ENCODE measurements around the gene RBM17.
"Not testable (repeated sequence)": the region's sequence is repeated elsewhere in the genome, so short reads cannot be mapped to it uniquely, and the experiment has no call there.

RBM17 gene

GRCh38 chr10:6088721-6089333, at the start of gene RBM17:
RBM17 (plus strand) TSS chr10:6089034; CDS start chr10:6097066, 8,032 bp downstream.
- no peaks in the 10 kb centered on the region for H3K27me3 ChIP-seq (ENCODE audit: control insufficient read depth, insufficient read depth, low read length)
- H2AFZ ChIP-seq = peak within 1 kb of the TSS; percentile 55
- H3K27ac ChIP-seq = peak within 1 kb of the TSS; percentile 12
- H3K36me3 ChIP-seq (ENCODE audit: control insufficient read depth, insufficient read depth, low read length) = no peaks in the 10 kb centered on the region
- H3K9me3 ChIP-seq (ENCODE audit: control insufficient read depth, low read length) = no peaks in the 10 kb centered on the region
- H3K9ac ChIP-seq = peak within 1 kb of the TSS; percentile 16
- H3K79me2 ChIP-seq = peaks cover 21% of the 10 kb centered on the region
- peak within 1 kb of the TSS; percentile 95 for H3K4me2 ChIP-seq (ENCODE audit: low read length)
- peak; percentile 100 for TF ChIP-seq CTCF (IDR thresholded peaks at IDR 0.05)
- H3K4me1 ChIP-seq = peaks cover 4% of the 10 kb centered on the region
- H3K4me3 ChIP-seq (ENCODE audit: low read depth, low read length) = peak within 1 kb of the TSS; percentile 85

GRCh38 chr10:6039711-6040110, 49.1 kb upstream of the RBM17 start:
- Histone ChIP-seq H3K36me3 (ENCODE audit: control insufficient read depth, insufficient read depth, low read length) (no peaks in the 10 kb centered on the region), H2AFZ (no peak overlapping the region)
- TF ChIP-seq CTCF (IDR thresholded peaks at IDR 0.05) = no peak

GRCh38 chr10:6040205-6040604, 48.6 kb upstream of the RBM17 start:
- no peak overlapping the region for H3K27ac ChIP-seq
- no peak overlapping the region for H2AFZ ChIP-seq
- H3K4me3 ChIP-seq (ENCODE audit: low read depth, low read length) = no peak overlapping the region
- no peaks in the 10 kb centered on the region for H3K4me1 ChIP-seq
- TF ChIP-seq CTCF (IDR thresholded peaks at IDR 0.05) = no peak
- H3K9me3 ChIP-seq (ENCODE audit: control insufficient read depth, low read length) = no peaks in the 10 kb centered on the region
- H3K27me3 ChIP-seq (ENCODE audit: control insufficient read depth, insufficient read depth, low read length) = no peaks in the 10 kb centered on the region
- H3K9ac ChIP-seq = no peak overlapping the region
- no peak overlapping the region for H3K4me2 ChIP-seq (ENCODE audit: low read length)
- H3K79me2 ChIP-seq = no peaks in the 10 kb centered on the region
- no peaks in the 10 kb centered on the region for H3K36me3 ChIP-seq (ENCODE audit: control insufficient read depth, insufficient read depth, low read length)

More at GRCh38 chr10:6039711-6040110, 49.1 kb upstream of the RBM17 start:
- Histone ChIP-seq H3K9ac (no peak overlapping the region), H3K27me3 (ENCODE audit: control insufficient read depth, insufficient read depth, low read length) (no peaks in the 10 kb centered on the region), H3K27ac (no peak overlapping the region), H3K4me1 (no peaks in the 10 kb centered on the region), H3K9me3 (ENCODE audit: control insufficient read depth, low read length) (no peaks in the 10 kb centered on the region), H3K4me2 (ENCODE audit: low read length) (no peak overlapping the region), H3K79me2 (no peaks in the 10 kb centered on the region), H3K4me3 (ENCODE audit: low read depth, low read length) (no peak overlapping the region)

- not testable (repeated sequence) for H3K27ac ChIP-seq; H3K9ac ChIP-seq; H2AFZ ChIP-seq; H3K79me2 ChIP-seq; H3K36me3 ChIP-seq (ENCODE audit: control insufficient read depth, insufficient read depth, low read length); H3K27me3 ChIP-seq (ENCODE audit: control insufficient read depth, insufficient read depth, low read length); H3K4me1 ChIP-seq; H3K4me2 ChIP-seq (ENCODE audit: low read length); H3K4me3 ChIP-seq (ENCODE audit: low read depth, low read length); H3K9me3 ChIP-seq (ENCODE audit: control insufficient read depth, low read length)
Observed at GRCh38 chr10:6043377-6043776, 45.5 kb upstream of the RBM17 start.

- H3K9me3 ChIP-seq (ENCODE audit: control insufficient read depth, low read length) = no peaks in the 10 kb centered on the region
- no peak overlapping the region for H3K4me2 ChIP-seq (ENCODE audit: low read length)
- H3K4me3 ChIP-seq (ENCODE audit: low read depth, low read length) = no peak overlapping the region
- TF ChIP-seq CTCF (IDR thresholded peaks at IDR 0.05) = no peak
- H3K4me1 ChIP-seq = no peaks in the 10 kb centered on the region
- H3K79me2 ChIP-seq = no peaks in the 10 kb centered on the region
- no peak overlapping the region for H3K27ac ChIP-seq
- H3K36me3 ChIP-seq (ENCODE audit: control insufficient read depth, insufficient read depth, low read length) = no peaks in the 10 kb centered on the region
- H3K9ac ChIP-seq = no peak overlapping the region
- no peak overlapping the region for H2AFZ ChIP-seq
- H3K27me3 ChIP-seq (ENCODE audit: control insufficient read depth, insufficient read depth, low read length) = no peaks in the 10 kb centered on the region
Observed at GRCh38 chr10:6044060-6044459, 44.8 kb upstream of the RBM17 start.

Data from parathyroid adenoma (tissue), 2 donors.